GM10266 (cell line): ENCODE measurements around the gene APC2.

Experiments
- DNase-seq: peaks from one replicate; pipeline ENCODE4 v3.0.0; 2012; ENCODE audit errors: extremely low spot score
- CTCF ChIP-seq: IDR thresholded peaks from 2 replicates; pipeline ENCODE4 v1.5.1; 2012; ENCODE audit warnings: mild to moderate bottlenecking, low read depth; ENCODE audit not compliant: control insufficient read depth, insufficient read depth; ENCODE audit errors: missing control alignments

The APC2 gene

GRCh38 chr19:1482361-1483130, 32.6 kb downstream of the APC2 start:
- DNase-seq, result no peak
- TF ChIP-seq CTCF, result no peak

DNA sequence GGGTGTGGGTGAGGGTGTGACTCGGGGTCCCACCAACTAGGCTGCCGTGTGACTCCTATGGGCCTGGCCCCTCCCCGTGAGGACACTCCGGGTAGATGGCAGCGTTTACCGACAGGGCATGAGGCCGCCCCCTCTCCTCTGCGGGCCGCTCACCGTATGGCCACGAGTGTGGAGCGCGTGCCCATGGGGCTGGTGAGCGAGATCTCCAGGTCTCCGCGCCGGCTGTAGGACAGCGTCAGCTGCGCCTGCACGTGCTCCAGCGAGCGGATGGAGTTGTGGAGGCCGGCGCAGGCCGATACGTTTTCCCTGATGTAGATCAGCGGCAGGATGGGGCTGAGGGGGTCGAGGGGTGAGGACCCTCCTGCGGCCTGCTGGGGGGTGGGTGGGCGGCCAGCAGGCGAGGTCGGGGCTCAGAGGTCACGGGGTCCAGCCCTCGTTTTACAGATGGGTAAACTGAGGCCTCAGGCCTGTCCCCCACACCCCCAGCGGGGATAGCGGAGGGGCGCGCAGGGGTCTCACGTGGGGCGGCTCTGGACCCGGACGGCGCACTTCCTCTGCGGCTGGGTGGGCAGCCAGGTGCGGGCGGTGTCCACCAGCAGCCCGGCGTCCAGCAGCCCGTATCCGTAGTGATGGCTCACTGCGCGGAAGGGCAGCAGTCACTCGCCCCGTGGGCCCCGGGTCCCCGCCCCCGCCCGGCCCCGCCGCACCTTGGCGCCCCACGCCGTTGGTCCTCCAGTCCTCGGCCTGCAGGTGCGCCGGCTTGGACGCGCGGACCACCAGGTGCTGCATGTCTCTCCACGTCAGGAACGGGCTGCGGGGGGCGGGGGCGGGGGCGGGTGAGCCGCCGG, 33.4 kb downstream of the APC2 start:
- no peak for TF ChIP-seq CTCF
- DNase-seq, result no peak

- DNase-seq, result no peak
- no peak for TF ChIP-seq CTCF
Observed at GRCh38 chr19:1483979-1484428, 34.1 kb downstream of the APC2 start.

DNA sequence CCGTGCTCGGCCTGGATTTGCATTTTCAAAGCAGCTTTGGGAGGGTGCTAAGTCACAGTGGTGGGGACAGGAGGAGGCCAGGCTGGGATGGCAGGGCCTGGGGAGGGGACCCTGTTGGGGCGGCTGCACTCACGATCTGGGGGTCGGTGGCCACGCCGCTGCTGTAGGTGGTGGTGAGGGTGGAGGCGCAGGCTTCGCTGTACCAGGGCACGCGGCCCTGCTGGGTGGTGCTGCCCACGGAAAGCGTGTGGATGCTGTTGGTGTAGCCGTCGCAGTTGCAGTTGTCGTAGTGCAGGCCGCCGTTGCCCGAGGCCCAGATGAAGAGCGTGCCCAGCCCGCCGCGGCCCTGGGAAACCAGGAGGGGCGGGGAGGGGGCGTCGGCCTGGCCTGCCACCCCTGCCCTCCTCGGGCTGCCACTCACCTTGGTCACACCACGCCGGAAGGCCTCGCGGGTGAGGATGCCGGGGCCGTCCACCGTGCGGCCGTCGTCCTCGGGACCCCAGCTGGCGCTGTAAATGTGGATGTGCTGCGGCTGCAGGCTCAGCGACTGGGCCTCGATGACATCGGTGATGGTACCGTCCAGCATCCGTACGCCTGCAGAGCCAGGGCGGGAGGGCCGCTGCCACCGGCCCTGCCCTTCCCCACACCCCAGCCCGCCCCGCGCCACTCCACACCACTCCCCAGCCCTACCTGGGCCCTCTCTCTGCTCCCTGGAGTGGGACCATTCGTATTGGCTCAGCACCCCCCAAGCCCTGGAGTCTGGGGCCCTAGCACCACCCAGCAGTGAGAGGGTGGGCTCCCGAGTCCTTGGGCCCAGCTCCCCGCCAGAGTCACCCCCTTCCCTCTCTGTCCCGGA, 37.0 kb downstream of the APC2 start:
- no peak for DNase-seq

GRCh38 chr19:1487576-1488281, 37.8 kb downstream of the APC2 start:
- no peak for DNase-seq
- no peak for TF ChIP-seq CTCF

More for the DNA sequence above, 37.0 kb downstream of the APC2 start:
- no peak for TF ChIP-seq CTCF

DNA sequence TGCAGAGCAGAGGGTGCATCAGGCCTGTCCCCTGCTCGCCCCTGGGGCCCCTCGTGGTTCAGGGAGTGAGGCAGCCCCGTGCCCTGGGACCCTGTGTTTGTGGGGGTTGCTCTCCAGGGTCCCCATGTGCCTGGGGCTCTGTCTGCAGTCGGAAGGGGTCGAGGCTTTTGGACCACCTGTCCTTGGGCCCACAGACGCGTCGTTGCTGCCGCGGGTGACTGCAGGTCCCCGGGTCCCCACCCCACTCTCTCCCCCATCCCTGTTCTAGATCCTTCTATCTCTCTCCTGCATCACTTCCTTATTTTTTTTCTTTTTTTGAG, 38.3 kb downstream of the APC2 start:
- TF ChIP-seq CTCF, result no peak
- DNase-seq, result no peak
